Astrocyte (in vitro differentiated cells and primary cell): ENCODE measurements around the gene FOXC2. TPM values are rescaled to one million over a fixed set of nuclear protein-coding genes. Genes with fewer than 3 reads are reported as not detected.

Experiments
- DNase-seq: peaks from one replicate; pipeline ENCODE4 v3.0.0-alpha.2; 2010; ENCODE audit warnings: low read depth
- FAIRE-seq: peaks from 2 replicates; lab custom pipeline; 2011; peaks lifted over from hg19 to GRCh38; lab: Jason Lieb, UNC
- H2AFZ ChIP-seq: 2 replicates; pipeline ENCODE4 v1.6.0; 2012; ENCODE audit warnings: low read depth, low read length, inconsistent platforms
- H3K27ac ChIP-seq: 2 replicates; pipeline ENCODE4 v1.5.1; 2011; ENCODE audit warnings: low read depth, low read length, inconsistent platforms
- H3K27me3 ChIP-seq: 2 replicates; pipeline ENCODE4 v1.6.0; 2011; ENCODE audit warnings: low read length, inconsistent platforms; ENCODE audit not compliant: insufficient read depth
- H3K36me3 ChIP-seq: 2 replicates; pipeline ENCODE4 v1.5.1; 2011; ENCODE audit warnings: low read length, inconsistent platforms; ENCODE audit not compliant: insufficient read depth
- H3K4me1 ChIP-seq: 2 replicates; pipeline ENCODE4 v1.5.1; 2011; ENCODE audit warnings: low read length, inconsistent platforms; ENCODE audit not compliant: insufficient read depth
- H3K4me2 ChIP-seq: 2 replicates; pipeline ENCODE4 v1.6.0; 2012; ENCODE audit warnings: low read length, inconsistent platforms
- H3K4me3 ChIP-seq: 2 replicates; pipeline ENCODE4 v1.5.1; 2011; ENCODE audit warnings: low read depth, mild to moderate bottlenecking, low read length, inconsistent platforms; ENCODE audit not compliant: insufficient read depth
- H3K79me2 ChIP-seq: 2 replicates; pipeline ENCODE4 v1.6.0; 2012; ENCODE audit warnings: mild to moderate bottlenecking, low read length, inconsistent platforms; ENCODE audit not compliant: insufficient read depth
- H3K9ac ChIP-seq: 2 replicates; pipeline ENCODE4 v1.6.0; 2012; ENCODE audit warnings: mild to moderate bottlenecking, low read length, inconsistent platforms
- H3K9me3 ChIP-seq: 2 replicates; pipeline ENCODE4 v1.5.1; 2012; ENCODE audit warnings: low read depth, mild to moderate bottlenecking, low read length, inconsistent platforms; ENCODE audit not compliant: insufficient read depth
- H4K20me1 ChIP-seq: 2 replicates; pipeline ENCODE4 v1.6.0; 2012; ENCODE audit warnings: low read length, inconsistent platforms; ENCODE audit not compliant: insufficient read depth
- H3K27ac Mint-ChIP-seq: one replicate; pipeline ENCODE4 v1.8.0; 2021; ENCODE audit warnings: mild to moderate bottlenecking, mixed read lengths; ENCODE audit not compliant: unreplicated experiment
- H3K27me3 Mint-ChIP-seq: one replicate; pipeline ENCODE4 v1.8.0; 2021; ENCODE audit warnings: low read depth, mixed read lengths; ENCODE audit not compliant: unreplicated experiment
- H3K36me3 Mint-ChIP-seq: one replicate; pipeline ENCODE4 v1.8.0; 2021; ENCODE audit warnings: low read depth, mixed read lengths; ENCODE audit not compliant: unreplicated experiment
- H3K4me1 Mint-ChIP-seq: one replicate; pipeline ENCODE4 v1.8.0; 2021; ENCODE audit warnings: low read depth, mixed read lengths; ENCODE audit not compliant: unreplicated experiment
- H3K4me3 Mint-ChIP-seq: one replicate; pipeline ENCODE4 v1.8.0; 2021; ENCODE audit warnings: mild to moderate bottlenecking, moderate library complexity, mixed read lengths; ENCODE audit not compliant: unreplicated experiment
- H3K9me3 Mint-ChIP-seq: one replicate; pipeline ENCODE4 v1.8.0; 2021; ENCODE audit warnings: mild to moderate bottlenecking, mixed read lengths; ENCODE audit not compliant: unreplicated experiment
- CTCF ChIP-seq: IDR thresholded peaks from 2 replicates; pipeline ENCODE4 v1.5.1; 2011; ENCODE audit warnings: low read depth, mild to moderate bottlenecking, inconsistent platforms, low read length, moderate library complexity; ENCODE audit not compliant: insufficient read depth
- EZH2 ChIP-seq: IDR thresholded peaks from 2 replicates; pipeline ENCODE4 v1.6.1; 2012; ENCODE audit warnings: mild to moderate bottlenecking, low read length, inconsistent platforms; ENCODE audit not compliant: insufficient read depth
- total RNA-seq: library from RNA; stranded (reverse); gene quantifications from 2 replicates; pipeline ENCODE4 v1.2.1, GENCODE V29; 2021

The FOXC2 gene
- total RNA-seq, 1 donor from 2014 or later: 15.8 TPM

GRCh38 chr16:86565644-86566511 lies 751 bp upstream of the FOXC2 start:
- H3K4me3 ChIP-seq: peak overlapping the region; percentile 97
- Mint-ChIP-seq H3K4me1 (peaks cover 9% of the 10 kb centered on the region), H3K27me3 (peaks cover 33% of the 10 kb centered on the region), H3K36me3 (peaks cover 7% of the 10 kb centered on the region), H3K4me3 (peak overlapping the region; percentile 79), H3K9me3 (no peaks in the 10 kb centered on the region), H3K27ac (no peak overlapping the region)
- DNase-seq: no peak
- H3K9me3 ChIP-seq: no peaks in the 10 kb centered on the region
- no peak for FAIRE-seq
- H3K79me2 ChIP-seq: peaks cover 62% of the 10 kb centered on the region
- H2AFZ ChIP-seq: peak overlapping the region; percentile 66
- H3K4me2 ChIP-seq: peak overlapping the region; percentile 93
- H3K36me3 ChIP-seq: peaks cover 8% of the 10 kb centered on the region
- TF ChIP-seq EZH2 (no peak), CTCF (no peak)
- H3K9ac ChIP-seq: peak overlapping the region; percentile 81
- peak overlapping the region; percentile 61 for H3K27ac ChIP-seq
- H3K4me1 ChIP-seq: peaks cover 17% of the 10 kb centered on the region
- H4K20me1 ChIP-seq: peaks cover 25% of the 10 kb centered on the region
- H3K27me3 ChIP-seq: no peaks in the 10 kb centered on the region

GRCh38 chr16:86566966-86567700 lies 504 bp downstream of the FOXC2 start:
- Histone ChIP-seq H3K9ac (peak overlapping the region; percentile 99), H3K36me3 (peaks cover 8% of the 10 kb centered on the region), H3K4me1 (peaks cover 27% of the 10 kb centered on the region), H3K4me2 (peak overlapping the region; percentile 86), H3K27ac (peak overlapping the region; percentile 94), H2AFZ (no peak overlapping the region), H3K79me2 (peaks cover 74% of the 10 kb centered on the region), H3K27me3 (no peaks in the 10 kb centered on the region), H4K20me1 (peaks cover 38% of the 10 kb centered on the region), H3K9me3 (no peaks in the 10 kb centered on the region), H3K4me3 (peak overlapping the region; percentile 97)
- H3K27me3 Mint-ChIP-seq: peaks cover 41% of the 10 kb centered on the region
- H3K4me1 Mint-ChIP-seq: peaks cover 12% of the 10 kb centered on the region
- DNase-seq: peak; percentile 76
- peaks cover 14% of the 10 kb centered on the region for H3K36me3 Mint-ChIP-seq
- no peak for FAIRE-seq
- H3K4me3 Mint-ChIP-seq: peak overlapping the region; percentile 86
- TF ChIP-seq EZH2 (no peak), CTCF (no peak)
- no peaks in the 10 kb centered on the region for H3K9me3 Mint-ChIP-seq
- H3K27ac Mint-ChIP-seq: no peak overlapping the region
